Heart left ventricle (tissue), 13 donors: ENCODE data around the gene IDH2.

ENCODE experiments used
- POLR2A ChIP-seq, 2 donors: fragments of 450-650 bp; IDR thresholded peaks; one replicate each; pipeline ENCODE4 v1.6.1; 2017; ENCODE audit warnings: antibody characterized with exemption in 2 of 2, mild to moderate bottlenecking in 2 of 2, moderate library complexity in 2 of 2
- TF ChIP-seq, protein P1 (sequence below), 12 donors: fragments of 200-600 bp; sonication (generic) in 4 of 12; IDR thresholded peaks; one replicate each; pipeline versions ENCODE4 v1.5.0 to v1.8.0; 2018 to 2022; ENCODE audit warnings: antibody characterized with exemption in 12 of 12, mild to moderate bottlenecking in 5 of 12
- donor health status: ischemic (EF 13 %, LVEDD 7.1; RV severe dilation, severe dysfunction).
- donor health status: DM: no; HTN: yes; CAD: no.
- donor health status: DM: no; HTN: no; CAD: no.
- donor health status: ischemic (EF 25% LVEDD 6.9; RV normal size, moderate dysfunction).
- donor health status: ischemic (EF 25% LVEDD 5.7; RV mildly dilated, moderate dysfunction).
- donor health status: ischemic (EF 35%, LVEDD 5.7; RV mildly dilated, moderate dysfunction).
- donor health status: nonischemic (EF 11% LVEDD 7.7; RV severe dilation, severe dysfunction).
- donor health status: DM: yes; HTN: yes; CAD: no.
- donor health status: PGD.
- donor health status: ischemic (EF 29% LVEDD 5.4; RV normal size, mild dysfunction).
- donor health status: nonischemic (EF 23%, LVEDD 6.1; RV moderate dilation, normal function).

DNA sequence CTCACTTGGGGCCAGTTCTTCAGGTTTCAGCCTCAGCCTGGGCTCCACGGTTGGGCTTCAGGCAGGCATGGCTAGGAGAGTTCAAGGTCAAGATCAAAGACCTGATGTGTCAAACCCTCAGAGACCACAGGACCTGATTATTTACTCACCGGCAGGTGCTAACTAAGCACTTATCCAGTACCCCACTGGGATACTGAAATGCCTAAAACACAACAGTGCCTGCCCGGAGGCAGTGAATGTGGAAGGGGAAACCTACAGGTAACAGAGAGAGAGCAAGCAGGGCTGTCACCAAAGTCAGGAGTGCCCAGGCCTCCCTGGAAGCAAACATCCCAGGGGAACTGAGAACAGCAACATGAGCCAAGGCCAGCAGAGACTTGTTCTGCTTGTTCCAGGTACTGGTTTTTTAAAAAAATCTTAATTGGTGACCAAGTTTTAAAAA lies 6.7 kb downstream of the IDH2 start:
- TF ChIP-seq, protein P1, sequence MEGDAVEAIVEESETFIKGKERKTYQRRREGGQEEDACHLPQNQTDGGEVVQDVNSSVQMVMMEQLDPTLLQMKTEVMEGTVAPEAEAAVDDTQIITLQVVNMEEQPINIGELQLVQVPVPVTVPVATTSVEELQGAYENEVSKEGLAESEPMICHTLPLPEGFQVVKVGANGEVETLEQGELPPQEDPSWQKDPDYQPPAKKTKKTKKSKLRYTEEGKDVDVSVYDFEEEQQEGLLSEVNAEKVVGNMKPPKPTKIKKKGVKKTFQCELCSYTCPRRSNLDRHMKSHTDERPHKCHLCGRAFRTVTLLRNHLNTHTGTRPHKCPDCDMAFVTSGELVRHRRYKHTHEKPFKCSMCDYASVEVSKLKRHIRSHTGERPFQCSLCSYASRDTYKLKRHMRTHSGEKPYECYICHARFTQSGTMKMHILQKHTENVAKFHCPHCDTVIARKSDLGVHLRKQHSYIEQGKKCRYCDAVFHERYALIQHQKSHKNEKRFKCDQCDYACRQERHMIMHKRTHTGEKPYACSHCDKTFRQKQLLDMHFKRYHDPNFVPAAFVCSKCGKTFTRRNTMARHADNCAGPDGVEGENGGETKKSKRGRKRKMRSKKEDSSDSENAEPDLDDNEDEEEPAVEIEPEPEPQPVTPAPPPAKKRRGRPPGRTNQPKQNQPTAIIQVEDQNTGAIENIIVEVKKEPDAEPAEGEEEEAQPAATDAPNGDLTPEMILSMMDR (IDR thresholded peaks at IDR 0.05), result no peak
- no peak for TF ChIP-seq POLR2A (IDR thresholded peaks at IDR 0.05)
